ENCODE data around the gene SSH2.

DNA sequence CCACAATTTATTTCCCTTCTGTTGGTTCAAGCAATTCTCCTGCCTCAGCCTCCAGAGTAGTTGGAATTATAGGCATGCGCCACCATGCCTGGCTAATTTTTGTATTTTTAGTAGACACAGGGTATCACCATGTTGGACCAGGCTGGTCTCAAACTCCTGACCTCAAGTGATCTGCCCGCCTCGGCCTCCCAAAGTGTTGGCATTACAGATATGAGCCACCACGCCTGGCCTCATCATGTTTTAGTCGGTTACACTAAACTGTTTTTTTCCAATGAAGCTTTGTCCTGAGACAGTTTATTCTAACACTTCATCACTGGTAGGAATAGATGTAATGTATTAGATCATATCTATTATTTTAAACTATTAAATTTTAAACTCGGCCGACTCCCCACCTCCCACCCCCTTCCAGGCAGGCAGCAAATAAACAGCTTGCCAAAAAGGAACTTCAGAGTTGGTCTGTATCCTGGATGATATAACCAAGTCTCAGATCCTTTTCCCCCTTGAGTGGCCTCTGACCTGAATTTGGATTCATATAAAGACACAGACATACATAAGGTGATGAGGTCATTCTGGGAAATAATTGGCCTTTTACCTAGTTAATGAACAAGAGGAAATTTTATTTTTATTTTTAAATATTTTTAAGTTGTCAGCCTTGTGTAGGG lies 288.9 kb downstream of the SSH2 start:
- TF ChIP-seq, protein P1, sequence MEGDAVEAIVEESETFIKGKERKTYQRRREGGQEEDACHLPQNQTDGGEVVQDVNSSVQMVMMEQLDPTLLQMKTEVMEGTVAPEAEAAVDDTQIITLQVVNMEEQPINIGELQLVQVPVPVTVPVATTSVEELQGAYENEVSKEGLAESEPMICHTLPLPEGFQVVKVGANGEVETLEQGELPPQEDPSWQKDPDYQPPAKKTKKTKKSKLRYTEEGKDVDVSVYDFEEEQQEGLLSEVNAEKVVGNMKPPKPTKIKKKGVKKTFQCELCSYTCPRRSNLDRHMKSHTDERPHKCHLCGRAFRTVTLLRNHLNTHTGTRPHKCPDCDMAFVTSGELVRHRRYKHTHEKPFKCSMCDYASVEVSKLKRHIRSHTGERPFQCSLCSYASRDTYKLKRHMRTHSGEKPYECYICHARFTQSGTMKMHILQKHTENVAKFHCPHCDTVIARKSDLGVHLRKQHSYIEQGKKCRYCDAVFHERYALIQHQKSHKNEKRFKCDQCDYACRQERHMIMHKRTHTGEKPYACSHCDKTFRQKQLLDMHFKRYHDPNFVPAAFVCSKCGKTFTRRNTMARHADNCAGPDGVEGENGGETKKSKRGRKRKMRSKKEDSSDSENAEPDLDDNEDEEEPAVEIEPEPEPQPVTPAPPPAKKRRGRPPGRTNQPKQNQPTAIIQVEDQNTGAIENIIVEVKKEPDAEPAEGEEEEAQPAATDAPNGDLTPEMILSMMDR (IDR thresholded peaks at IDR 0.05; ENCODE audit: insufficient read depth, low read length, poor library complexity, severe bottlenecking), result no peak
- TF ChIP-seq EZH2phosphoT487 (conservative IDR thresholded peaks at IDR 0.05; ENCODE audit: low read length), result no peak

Measured in SU-DHL-6 (cell line).